Esophagus muscularis mucosa (tissue), 3 donors: ENCODE measurements around the gene CCDC106.

Experiments
- POLR2A ChIP-seq: fragments of 450-650 bp; IDR thresholded peaks from one replicate; pipeline ENCODE4 v1.6.1; 2017; ENCODE audit warnings: antibody characterized with exemption, moderate library complexity, mild to moderate bottlenecking, low read depth
- TF ChIP-seq, protein P1 (sequence below), 3 experiments: fragments of 200-600 bp in 2 of 3; fragments of 450-650 bp in 1 of 3; sonication (generic) in 2 of 3; IDR thresholded peaks; one replicate each; pipeline ENCODE4 v1.5.1; 2017 to 2019; ENCODE audit warnings: antibody characterized with exemption in 3 of 3, mild to moderate bottlenecking in 2 of 3, moderate library complexity in 1 of 3

DNA sequence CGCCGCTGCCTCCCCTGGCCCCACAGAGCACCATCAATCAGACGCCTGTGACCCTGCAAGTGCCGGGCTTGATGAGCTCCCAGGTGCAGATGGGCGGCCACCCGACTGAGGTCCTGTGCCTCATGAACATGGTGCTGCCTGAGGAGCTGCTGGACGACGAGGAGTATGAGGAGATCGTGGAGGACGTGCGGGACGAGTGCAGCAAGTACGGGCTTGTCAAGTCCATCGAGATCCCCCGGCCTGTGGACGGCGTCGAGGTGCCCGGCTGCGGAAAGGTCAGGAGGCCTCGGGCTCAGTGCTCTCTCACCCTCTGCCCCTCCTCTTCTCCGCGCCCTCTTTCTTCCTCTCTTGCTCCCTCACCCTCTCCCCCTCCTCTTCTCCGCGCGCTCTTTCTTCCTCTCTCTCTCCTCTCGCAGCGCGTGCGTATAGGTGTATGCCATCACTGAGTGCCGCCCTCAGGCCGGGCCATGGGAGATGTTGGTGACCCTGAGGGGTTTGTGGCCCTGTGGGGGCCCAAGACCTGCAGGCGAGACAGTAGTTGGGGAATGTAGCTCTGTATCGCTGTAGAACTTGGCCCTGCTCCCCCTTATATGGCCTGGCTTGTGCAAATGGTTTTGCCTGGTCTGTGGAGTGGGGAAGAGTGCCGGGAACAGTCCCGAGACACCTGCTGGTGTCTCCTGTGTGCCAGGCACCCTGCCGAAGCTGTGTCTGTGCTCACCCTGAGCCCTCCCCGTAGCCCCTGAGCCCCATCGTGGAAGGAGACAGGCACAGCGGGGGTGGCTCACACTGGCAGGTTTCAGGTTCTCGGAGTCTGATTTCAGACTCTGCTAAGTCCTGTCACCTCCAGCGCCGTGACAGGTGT lies 21.6 kb downstream of the CCDC106 start:
- TF ChIP-seq, protein P1, sequence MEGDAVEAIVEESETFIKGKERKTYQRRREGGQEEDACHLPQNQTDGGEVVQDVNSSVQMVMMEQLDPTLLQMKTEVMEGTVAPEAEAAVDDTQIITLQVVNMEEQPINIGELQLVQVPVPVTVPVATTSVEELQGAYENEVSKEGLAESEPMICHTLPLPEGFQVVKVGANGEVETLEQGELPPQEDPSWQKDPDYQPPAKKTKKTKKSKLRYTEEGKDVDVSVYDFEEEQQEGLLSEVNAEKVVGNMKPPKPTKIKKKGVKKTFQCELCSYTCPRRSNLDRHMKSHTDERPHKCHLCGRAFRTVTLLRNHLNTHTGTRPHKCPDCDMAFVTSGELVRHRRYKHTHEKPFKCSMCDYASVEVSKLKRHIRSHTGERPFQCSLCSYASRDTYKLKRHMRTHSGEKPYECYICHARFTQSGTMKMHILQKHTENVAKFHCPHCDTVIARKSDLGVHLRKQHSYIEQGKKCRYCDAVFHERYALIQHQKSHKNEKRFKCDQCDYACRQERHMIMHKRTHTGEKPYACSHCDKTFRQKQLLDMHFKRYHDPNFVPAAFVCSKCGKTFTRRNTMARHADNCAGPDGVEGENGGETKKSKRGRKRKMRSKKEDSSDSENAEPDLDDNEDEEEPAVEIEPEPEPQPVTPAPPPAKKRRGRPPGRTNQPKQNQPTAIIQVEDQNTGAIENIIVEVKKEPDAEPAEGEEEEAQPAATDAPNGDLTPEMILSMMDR (IDR thresholded peaks at IDR 0.05): no peak
- no peak for TF ChIP-seq POLR2A
